T-helper 2 cell (primary cell): ENCODE measurements around the gene SPATA32.
"Not testable (repeated sequence)": the region's sequence is repeated elsewhere in the genome, so short reads cannot be mapped to it uniquely, and the experiment has no call there.

Source experiments
- DNase-seq, 5 experiments: peaks; one replicate each; pipeline versions ENCODE4 v3.0.0 to v3.0.0-alpha.2; 2012 to 2022
- total RNA-seq, 2 donors: gene quantifications; one replicate each; lab custom pipeline; 2026; lab: John Stamatoyannopoulos, UW

SPATA32 gene, protein sequence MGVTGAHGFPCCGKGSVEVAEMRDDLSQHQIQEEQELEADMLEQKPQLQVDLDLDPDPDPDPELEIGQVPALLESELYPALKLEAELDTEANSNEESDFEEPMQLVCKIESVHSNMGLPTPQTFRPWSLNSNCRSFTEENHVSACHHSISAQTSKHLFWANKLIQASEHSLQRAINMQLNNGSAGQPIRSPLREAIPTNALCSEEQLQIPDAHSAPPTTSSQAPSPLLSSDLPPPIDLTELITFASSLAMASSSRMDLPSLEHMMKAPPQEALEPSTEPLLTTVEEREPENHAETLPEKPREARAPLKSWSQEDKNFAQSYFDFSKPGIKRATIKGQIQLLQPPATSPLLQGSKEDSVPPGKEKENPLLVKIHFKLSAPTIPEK
- 0.47 to 2.5 reads per million in 2 donors for total RNA-seq

DNA sequence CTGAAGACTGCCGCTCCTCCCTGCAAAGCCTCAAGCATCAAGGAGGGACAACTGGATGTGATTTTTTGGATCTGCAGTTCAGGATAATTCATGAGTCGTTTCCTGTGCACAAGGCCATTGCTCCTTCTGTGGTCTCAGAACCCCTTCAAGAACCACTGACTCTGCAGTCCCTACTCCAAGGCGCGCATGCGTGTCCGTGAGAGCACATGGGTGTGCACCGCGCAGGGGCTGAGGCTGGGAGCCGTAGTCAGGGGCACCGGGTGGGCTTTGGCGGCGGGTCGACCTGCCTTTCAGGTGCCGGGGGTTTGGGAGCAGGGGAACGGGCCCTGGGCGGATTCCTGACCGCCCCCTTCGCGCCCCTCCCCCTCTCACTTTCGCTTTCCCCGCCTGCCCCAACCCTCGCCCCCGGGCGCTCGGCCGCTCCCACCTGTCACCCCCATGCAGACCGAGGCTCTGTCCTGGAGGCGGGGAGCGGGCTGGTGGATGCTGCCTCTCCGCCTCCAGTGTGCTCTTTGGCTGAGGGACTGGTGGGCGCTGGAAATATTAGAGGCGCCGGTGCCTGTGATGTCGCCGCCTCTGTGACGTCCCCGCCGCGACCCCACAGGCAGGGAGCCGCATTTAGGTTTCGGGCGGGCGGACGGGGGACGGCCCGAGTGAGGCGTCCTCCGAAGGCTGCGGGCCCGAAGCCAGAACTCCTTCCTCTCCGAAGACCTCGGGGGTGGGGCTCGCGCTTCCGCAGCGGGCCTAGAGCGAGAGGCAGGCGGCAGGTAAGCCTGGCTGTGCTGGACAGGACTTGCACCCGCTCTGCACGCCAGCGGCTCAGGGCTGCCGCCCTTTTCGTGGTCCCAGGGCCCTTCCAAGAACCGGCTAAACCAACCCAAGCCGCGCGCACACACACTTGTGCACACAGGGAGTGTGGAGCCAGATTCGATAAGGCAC is at the start of gene SPATA32:
TSS of gene SPATA32 (minus strand) at position 518 of the 939 bp plus-strand sequence. CDS start at position 440, 78 bp downstream.
- DNase-seq = peak; percentile 26 to 81 (median 54)

GRCh38 chr17:45311401-45311759 is 49.5 kb upstream of the SPATA32 start:
- DNase-seq = no peak

GRCh38 chr17:45310380-45311324 is 48.8 kb upstream of the SPATA32 start:
- DNase-seq = peak in 1 of 5 experiments; percentile 52

- no peak for DNase-seq
Measured at GRCh38 chr17:45309400-45309799, 47.5 kb upstream of the SPATA32 start.

- no peak for DNase-seq
Measured at GRCh38 chr17:45308840-45309239, 46.9 kb upstream of the SPATA32 start.

GRCh38 chr17:45308016-45308365 is 46.1 kb upstream of the SPATA32 start:
- no peak for DNase-seq

GRCh38 chr17:45307290-45308015 is 45.6 kb upstream of the SPATA32 start:
- peak in 2 of 5 experiments; percentile 24 to 90 for DNase-seq

GRCh38 chr17:45306623-45307022 is 44.7 kb upstream of the SPATA32 start:
- DNase-seq = no peak

DNA sequence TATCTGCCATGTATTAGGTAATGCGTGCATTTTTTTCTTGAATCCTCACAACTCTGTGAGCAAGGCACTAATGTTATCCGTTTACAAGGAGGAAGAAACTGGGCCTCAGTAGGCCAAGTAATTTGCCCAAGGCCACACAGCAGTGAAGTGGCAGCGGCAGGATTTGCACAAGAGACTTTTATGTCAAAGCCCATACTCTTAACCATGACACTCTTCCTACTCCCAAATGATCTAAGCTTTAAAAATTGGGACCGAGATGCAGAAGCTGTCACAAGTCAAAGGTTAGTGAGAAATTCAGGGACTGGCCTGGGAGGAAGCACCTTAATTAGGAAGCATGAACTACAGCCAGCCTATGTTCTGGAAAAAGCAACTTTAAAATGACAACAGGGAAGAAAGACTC is 44.2 kb upstream of the SPATA32 start:
- no peak for DNase-seq

GRCh38 chr17:45305530-45306087 is 43.7 kb upstream of the SPATA32 start:
- no peak for DNase-seq

GRCh38 chr17:45302649-45303173 is 40.8 kb upstream of the SPATA32 start:
- DNase-seq = peak in 1 of 5 experiments; percentile 82

DNA sequence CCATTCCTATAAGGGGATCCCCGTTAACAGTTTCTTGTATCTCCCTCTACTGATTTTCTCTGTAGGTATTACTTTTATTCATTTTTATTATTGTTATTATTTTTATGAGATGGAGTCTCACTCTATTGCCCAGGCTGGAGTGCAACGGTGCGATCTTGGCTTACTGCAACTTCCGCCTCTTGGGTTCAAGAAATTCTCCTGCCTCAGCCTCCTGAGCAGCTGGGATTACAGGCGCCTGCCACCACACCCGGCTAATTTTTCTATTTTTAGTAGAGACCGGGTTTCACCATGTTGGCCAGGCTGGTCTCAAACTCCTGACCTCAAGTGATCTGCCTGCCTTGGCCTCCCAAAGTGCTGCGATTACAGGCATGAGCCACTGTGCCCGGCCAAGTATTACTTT is 40.3 kb upstream of the SPATA32 start:
- not testable (repeated sequence) for DNase-seq

- no peak for DNase-seq
Measured at GRCh38 chr17:45301674-45302073, 39.8 kb upstream of the SPATA32 start.

- peak in 1 of 5 experiments; percentile 40 for DNase-seq
Measured at GRCh38 chr17:45300060-45300751, 38.3 kb upstream of the SPATA32 start.

DNA sequence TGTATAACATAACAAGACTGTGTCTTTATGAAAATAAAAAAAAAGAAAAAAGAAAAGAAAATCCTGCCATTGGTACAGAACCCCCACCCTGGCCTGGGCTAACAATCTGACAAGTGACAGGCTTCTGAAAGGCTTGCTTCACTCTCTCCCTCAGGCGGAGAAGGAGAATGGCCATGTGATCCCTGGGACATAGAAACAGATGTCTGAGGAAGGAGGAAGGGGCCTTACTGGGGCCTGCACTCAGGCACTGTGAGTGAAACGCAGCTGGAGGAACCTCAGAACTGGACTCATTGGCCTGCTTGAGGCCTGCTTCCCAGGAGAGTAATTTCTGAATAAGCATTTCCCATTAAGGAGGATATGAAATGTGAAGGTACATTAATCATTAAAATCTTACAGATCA is 37.5 kb upstream of the SPATA32 start:
- DNase-seq = no peak

DNA sequence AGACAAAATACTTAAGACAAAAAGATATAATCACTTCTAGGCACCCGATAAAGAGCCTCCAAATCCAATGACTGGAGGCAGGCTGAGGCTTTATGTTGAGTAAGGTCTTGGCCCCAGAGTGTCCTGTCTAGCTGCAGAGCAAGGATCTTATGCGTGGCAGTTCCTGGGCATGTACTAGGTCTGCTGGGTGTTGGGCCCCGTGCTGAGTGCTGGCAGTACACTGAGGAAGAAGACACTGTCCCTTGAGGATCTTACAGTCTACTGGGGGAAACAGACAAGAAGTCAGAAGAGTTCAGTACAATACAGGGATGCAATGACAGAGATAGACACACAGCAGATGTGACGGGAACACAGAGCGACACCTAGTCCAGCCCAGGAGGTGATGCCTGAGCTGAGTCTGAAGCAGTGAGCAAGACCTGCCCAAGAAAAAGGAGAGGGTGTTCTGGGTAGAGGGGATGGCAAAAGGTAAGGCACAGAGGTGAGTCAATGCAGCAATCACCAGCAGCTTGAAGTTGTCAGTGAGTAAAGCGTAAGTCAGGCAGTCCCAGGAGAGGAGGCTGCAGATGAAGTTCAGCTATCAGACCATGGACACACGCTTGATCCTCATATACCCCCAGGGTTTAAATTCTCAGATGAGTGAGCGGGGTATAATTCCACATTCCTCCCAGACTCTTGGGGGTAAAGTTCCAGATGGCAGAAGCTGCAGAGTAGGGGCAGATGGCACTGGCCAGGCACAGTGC is 36.8 kb upstream of the SPATA32 start:
- no peak for DNase-seq

GRCh38 chr17:45296833-45297124 is 34.9 kb upstream of the SPATA32 start:
- no peak for DNase-seq

DNA sequence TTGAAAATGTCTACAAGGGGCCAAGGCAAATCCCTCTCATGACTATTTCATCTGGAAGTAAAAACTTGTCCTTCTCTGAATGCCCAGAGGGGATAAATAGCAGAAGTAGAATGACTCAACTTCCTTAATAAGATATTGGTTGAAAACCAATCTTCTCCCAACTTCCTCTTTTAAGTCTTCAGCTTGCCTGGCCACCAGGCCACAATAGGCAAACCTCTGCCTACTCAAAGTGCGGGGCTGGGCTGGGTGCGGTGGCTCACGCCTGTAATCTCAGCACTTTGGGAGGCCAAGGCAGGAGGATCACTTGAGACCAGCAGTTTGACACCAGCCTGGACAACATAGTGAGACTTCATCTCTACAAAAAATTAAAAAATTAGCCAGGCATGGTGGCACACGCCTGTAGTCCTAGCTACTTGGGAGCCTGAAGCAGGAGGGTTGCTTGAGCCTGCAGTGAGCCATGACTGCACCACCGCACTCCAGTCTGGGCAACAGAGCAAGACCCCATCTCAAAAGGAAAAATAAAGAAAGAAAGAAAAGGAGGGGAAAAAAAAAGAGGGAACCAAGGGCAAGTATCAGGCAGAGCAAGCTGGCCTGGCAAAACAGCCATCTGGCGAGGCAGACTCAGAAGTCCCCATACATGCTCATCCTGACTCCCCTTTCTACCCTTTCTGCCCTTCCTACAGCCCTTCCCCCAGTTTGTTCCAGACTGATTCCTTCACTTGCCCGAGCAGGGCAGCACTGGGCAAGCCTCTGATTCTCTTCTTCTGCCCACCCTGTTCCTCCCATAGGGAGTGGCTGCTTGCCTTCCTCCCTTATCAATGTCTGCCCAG is 34.3 kb upstream of the SPATA32 start:
- DNase-seq = no peak

GRCh38 chr17:45294506-45294905 is 32.6 kb upstream of the SPATA32 start:
- DNase-seq = no peak
